Skin epidermis (tissue), 12 donors: Measurements from ENCODE around the gene SGCA.

ENCODE experiments used
- H3K27ac ChIP-seq, 21 experiments: fragments of 200-600 bp; sonication (generic) in 11 of 21; one replicate each; pipeline ENCODE4 v1.5.0; 2020; ENCODE audit warnings: mild to moderate bottlenecking in 3 of 21, inconsistent platforms in 2 of 21, moderate library complexity in 2 of 21
- H3K4me3 ChIP-seq, 7 experiments: fragments of 200-600 bp; sonication (generic) in 2 of 7; one replicate each; pipeline ENCODE4 v1.5.0; 2020; ENCODE audit warnings: inconsistent platforms in 2 of 7, mild to moderate bottlenecking in 2 of 7, moderate library complexity in 1 of 7

Gene SGCA

DNA sequence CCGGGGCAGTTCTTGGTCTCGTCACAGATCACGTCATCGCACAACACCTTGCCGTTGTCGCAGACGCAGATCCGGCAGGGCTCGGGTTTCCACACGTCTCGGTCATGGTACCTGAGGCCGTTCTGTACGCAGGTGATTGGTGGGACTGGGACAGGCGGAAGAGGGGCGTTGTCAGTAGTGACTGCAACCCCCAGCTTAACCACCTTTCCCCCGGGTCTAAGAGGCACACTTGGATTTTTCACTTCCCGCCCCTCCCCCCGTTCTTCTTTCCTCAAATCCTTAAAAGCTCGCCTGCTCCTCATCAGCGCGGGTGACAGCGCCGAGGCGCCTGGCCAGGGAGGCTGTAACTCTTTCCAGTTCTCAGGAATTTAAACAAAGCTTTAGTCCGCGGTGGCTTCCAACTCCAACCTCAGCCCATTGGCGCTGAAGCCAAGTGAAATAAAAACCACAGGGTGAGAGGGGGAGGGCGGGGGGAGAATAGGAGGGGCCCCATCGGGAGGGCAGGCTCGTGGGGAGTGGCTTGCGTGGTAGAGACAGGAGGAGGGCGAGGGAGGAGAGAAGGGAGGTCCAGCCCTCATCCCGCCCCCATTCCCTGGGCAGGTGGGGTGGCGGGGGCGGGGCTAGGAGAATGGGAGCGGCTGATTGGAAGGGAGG lies 34.1 kb downstream of the SGCA start:
- peak overlapping the region; percentile 29 to 51 (median 44) for H3K4me3 ChIP-seq
- H3K27ac ChIP-seq: peak overlapping the region in 20 of 21 experiments; percentile 35 to 97 (median 80)

DNA sequence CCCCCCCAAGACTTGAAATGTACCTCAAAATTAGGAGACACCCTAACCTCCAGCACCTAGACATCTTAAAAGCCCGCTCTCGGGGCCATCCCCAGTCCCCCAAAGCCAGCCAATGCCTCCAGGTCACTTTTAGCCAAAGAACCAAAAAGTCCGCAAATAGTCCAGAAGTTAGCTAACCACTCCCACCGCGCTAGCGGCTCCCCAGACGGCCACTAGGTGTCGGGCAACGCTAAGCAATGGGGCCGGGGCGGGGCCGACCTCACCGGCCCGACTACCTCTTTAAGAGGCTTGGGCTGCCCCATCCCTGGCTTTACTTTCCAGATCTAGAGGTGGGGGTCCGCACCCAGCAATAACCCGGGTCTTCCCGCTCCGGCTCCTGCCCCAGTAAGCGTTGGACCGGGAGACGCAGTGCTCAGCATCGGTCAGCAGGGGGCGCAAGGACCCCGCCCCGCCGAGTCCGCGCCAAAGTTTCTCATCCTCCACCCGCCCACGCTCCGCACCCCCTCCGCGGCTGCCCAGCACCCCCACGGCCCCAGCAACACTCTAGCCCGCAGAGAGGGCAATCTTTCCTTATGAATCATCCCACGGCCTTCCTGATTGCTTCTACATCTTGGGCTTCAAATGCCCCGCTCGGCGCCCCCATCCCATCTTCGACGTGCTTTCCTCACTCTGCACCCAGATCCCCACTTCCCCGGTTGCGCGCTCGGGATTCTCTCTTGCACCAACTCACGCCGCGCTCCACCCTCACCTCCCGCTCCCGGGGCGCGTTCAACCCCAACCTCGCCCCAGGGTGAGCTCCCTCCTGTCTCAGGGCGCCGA lies 34.9 kb downstream of the SGCA start:
- Histone ChIP-seq H3K27ac (peak overlapping the region in 20 of 21 experiments; percentile 35 to 97 (median 80)), H3K4me3 (peak overlapping the region; percentile 29 to 51 (median 44))

DNA sequence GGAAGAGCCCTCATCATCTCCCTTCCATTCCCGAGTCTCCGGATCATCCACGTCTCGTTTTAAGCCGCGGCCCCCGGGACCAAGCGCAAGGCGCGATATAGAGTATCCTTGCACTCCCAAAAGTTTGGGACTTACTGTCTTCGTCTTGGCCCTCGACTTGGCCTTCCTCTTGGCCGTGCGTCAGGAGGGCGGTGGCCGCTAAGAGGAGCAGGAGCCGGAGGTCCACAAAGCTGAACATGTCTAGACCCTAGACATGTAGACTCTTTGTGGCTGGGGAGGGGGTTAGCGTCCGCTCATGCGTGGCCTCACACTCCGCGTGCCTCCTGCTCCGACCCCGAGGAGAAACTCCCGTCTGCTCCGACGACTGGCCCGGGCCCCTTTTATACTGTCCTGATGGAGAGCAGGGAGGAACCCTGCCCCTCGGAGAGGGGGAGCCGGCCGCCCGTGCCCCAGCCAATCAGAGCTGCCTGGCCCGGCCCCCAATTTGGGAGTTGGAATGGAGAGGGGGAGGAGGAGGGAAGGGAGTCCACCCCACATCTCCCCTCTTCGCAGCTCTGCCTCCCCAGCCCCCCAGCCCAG lies 35.6 kb downstream of the SGCA start, which contains the start of gene COL1A1:
TSS of gene COL1A1 (minus strand) at position 356 of the 579 bp plus-strand sequence. CDS start at position 238, 118 bp downstream.
- peak within 1 kb of the TSS in 20 of 21 experiments; percentile 35 to 97 (median 82) for H3K27ac ChIP-seq
- peak within 1 kb of the TSS; percentile 29 to 51 (median 44) for H3K4me3 ChIP-seq

DNA sequence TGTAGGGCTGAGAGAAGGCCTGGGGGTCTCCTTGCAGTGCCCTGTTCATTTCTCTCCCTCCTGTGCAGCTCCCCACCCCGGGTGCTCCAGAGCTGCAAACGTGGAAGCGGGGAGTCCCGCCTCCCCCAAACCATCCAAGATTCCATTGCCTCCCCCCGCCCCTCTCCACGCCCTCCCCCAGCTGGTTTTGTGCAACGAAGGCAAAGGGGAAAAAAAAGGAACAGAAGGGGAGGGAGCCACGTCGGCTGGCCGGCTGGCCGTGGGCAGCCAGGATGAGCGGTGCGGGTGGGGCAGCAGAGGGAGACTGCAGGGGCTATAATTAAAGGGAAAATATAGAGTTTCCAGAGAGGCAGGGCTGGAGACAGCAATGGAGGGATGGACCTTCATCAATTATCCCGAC lies 37.3 kb downstream of the SGCA start:
- Histone ChIP-seq H3K27ac (peak overlapping the region in 19 of 21 experiments; percentile 34 to 97 (median 76)), H3K4me3 (peak overlapping the region in 4 of 7 experiments; percentile 3 to 51 (median 26))

DNA sequence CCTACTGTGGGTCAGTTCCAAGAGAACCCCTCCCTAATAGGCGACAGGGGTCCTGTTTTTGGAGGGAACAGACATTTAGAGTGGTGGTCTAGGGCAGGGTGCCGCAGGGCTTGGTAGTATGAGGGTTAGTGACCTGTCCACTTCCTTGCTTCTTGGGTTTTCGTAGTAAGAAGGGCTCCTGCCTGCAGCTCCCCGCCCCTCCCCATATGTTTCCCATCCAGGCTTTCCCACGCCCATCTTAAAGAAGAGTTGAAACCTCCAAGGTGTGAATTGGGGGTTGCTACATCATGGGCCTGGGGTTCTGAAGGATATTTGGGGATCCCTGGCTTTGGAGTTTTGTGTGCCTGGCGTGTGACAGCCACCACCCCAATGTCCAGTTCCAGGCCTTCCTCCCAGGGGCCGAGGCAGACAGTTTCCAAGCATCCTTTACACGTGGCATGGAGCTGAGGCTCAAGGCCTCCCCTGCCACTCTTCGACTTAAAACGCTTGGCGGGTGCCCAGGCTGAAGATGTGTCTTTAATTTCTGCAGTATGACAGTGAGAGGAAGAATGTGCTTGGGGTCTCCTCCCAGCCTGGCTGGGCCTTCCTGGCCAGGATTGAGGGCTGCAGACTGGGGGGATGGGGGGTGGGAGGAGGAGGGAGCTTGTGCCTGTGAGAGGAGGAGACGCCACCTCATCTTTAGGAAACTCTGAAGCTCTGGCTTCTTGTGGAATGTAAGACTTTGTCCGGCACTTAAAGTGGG lies 38.0 kb downstream of the SGCA start:
- peak overlapping the region in 1 of 7 experiments; percentile 48 for H3K4me3 ChIP-seq
- H3K27ac ChIP-seq: peak overlapping the region in 20 of 21 experiments; percentile 34 to 97 (median 74)

DNA sequence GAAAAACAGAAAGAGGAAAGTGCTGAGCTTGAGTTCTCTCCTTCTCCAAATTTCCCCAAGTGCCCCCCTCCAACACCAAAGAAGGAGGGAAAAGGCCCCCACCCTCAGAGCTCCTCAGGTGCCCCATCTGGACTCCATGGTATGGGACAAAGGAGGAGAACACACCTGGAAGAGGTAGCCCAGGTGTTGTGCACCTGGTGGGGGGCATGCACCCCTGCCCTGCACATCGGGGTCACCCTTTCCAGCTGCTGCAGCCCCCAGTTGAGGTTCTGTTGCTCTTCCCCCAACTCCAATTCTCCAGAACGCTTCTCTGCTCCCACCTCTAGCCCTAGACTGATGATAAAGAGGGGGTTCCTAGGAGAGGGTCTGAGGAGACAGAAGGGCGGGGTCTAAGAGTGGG lies 38.6 kb downstream of the SGCA start:
- Histone ChIP-seq H3K4me3 (no peak overlapping the region), H3K27ac (peak overlapping the region in 19 of 21 experiments; percentile 14 to 95 (median 67))

DNA sequence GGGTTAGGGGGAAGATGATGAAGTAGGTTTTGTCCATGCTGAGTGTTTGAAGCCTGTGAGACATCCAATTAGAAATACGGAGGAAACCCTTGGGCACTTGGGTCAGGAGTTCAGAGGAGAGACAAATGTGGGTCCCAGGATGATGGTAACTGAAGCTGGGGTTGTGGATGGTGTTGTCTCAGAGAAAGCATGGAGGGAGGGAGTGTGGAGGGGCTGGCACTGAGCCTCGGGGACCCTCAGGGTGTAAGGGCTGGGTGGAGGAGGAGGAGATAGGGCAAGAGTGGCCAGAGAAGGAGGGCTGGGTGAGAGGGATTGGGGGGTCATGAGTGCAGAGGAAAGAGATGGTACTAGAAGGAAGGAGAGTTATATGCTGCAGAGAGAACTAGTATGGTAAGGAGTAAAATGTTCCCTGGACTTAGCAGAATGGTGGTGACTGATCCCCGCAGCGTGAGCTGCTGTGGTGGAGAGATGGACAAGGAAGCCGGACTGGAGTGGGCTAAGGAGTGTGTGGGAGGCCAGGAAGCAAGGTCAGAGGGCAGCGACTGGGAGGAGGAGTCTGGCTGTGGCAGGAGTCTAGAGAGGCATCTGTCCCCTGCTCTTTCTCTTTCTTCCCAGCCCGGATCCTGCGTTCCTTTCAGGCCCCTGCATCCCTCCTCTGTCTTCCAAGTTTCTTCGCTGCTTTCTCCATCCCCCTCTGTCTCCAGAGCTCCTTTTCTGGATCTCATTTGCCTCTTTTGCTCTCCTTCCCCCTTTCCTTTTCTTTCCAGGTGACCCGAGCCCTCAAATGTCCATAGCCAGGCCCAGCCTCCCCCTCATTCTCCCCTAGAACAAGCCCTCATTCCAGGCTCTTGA lies 39.5 kb downstream of the SGCA start:
- Histone ChIP-seq H3K4me3 (no peak overlapping the region), H3K27ac (peak overlapping the region in 20 of 21 experiments; percentile 14 to 95 (median 72))

DNA sequence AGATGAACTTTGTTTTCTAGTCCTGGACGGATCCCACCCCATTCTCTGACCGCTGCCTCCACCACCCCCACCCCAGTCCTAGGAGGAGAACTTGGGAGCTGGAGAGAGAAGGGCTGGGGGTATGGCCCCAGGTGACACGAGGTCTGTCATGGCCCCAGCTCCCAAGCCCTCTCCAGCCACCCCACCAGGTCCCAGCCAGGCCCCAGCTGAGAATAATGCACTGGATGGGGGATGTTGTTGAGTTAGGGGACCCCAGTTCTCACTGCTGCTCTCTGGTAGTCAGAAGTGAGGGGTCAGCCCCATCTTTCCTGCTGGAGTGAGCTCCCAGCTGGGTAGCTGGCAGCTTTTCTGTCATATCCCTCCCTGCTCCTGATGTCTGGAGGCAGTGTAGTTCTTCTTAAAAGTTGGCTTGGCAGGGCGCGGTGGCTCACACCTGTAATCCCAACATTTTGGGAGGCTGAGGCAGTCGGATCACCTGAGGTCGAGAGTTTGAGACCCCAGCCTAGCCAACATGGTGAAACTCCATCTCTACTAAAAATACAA lies 40.2 kb downstream of the SGCA start:
- peak overlapping the region in 19 of 21 experiments; percentile 27 to 95 (median 73) for H3K27ac ChIP-seq

DNA sequence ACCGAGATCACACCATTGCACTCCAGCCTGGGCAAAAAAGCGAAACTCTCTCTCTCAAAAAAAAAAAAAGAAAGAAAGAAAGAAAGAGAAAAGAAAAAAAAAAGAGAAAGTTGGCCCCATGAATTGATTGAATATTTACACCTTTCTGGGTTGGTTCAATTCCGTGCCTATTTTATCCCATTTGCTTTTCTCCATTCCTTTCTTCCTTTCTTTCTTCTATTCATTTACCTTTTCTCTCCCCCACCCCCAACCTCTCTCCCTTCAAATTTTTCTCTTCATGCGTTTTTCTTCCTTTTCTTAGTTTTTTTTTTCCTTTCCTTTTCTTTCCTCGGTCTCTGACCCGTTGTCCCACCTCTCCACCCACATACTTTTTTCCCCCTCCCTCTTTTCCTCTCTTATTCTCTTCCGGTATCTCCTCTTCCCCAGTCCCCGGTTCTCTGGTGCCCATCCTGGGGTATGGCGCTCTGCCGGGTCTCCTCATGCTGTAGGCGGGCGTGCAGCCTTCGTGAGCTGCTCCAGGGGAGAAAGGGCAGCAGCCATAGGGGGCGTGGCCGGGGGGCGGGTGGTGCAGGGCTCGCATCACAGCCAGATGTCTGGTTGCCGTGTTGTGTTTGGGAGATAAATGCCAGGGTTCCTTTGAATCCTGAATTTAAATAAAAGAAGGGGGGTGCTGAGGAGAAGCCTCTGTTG lies 40.9 kb downstream of the SGCA start:
- Histone ChIP-seq H3K27ac (peak overlapping the region in 16 of 21 experiments; percentile 33 to 95 (median 73)), H3K4me3 (peak overlapping the region in 1 of 7 experiments; percentile 4)

More for the DNA sequence above, 40.2 kb downstream of the SGCA start:
- no peak overlapping the region for H3K4me3 ChIP-seq

DNA sequence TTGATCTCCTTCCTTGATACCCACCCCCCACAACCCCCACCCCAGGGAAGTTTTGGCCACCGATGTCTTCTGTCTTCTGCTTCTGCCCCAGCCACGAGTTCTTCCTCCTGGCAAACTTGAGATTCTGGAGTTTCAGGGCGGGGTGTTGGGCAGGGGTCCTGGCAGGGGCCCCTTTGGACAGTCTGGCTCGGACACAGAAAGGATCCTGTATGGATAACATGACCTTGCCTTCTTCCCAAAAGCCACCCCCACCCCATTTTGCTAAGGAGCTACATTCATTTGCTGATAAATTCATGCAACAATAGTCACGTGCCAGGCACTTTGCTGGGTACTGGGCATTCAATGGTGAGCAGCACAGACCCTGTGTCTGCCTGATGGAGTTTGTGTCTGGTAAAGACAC lies 41.5 kb downstream of the SGCA start:
- H3K27ac ChIP-seq: peak overlapping the region in 16 of 21 experiments; percentile 1 to 95 (median 72)

DNA sequence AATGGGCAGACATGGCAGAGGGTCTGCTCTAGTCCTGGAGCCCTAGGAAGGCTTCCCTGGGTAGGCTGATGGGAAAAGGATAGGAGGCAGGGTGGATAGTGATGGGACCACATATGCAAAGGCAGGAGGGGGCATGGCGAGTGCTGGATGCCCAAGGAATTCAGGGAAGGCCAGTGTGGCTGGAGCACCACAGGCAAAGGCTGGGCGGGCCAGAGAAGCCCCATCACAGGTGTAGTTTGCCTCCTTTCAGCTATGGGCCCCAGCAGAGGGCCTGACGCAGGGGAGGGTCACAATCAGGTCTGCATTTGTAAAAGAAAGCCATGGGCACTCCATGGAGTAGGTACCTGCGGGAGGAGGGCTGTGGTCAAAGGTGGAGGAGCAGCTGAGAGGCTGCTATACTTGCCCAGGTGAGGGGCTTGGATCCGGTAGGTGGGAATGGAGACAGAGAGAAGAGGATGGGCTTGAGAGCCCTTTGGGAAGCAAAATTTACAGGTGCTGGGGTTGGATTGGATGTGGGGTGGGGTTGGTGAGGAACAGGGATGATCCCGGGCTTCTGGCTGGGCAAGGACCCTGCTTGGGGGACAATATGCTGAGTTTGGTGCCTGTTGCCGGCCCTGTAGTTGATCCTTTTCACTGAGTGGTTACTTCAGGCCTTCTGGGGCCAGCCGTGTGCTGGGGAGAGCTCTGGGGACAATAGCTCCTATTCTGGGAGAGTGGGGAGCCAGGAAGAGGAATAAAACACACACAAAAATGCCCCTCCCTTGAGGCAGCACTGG lies 42.2 kb downstream of the SGCA start:
- no peak overlapping the region for H3K4me3 ChIP-seq
- peak overlapping the region in 17 of 21 experiments; percentile 10 to 95 (median 78) for H3K27ac ChIP-seq

More for the DNA sequence above, 41.5 kb downstream of the SGCA start:
- no peak overlapping the region for H3K4me3 ChIP-seq

DNA sequence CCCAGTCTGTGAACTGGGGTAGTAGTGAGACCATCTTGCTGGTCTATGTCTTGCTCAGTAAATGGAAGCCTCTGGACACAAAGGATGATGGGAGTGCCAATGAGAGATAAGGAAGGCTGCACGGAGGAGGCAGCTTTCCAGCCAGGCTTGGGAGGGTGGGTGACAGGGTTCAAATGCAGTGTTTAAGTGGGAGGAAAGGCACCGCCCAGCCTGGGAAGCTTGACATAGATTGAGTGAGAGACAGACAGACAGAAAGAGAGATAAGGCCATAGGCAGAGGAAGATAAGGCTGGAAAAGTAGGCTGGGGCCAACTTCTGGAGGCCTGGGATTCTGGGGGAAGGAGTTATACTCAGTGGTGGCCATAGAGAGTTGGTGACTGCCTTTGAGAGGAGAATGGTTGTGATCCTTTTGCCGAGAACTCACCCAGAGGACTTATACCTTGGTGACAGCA lies 42.8 kb downstream of the SGCA start:
- H3K4me3 ChIP-seq: no peak overlapping the region
- peak overlapping the region in 20 of 21 experiments; percentile 15 to 95 (median 77) for H3K27ac ChIP-seq

DNA sequence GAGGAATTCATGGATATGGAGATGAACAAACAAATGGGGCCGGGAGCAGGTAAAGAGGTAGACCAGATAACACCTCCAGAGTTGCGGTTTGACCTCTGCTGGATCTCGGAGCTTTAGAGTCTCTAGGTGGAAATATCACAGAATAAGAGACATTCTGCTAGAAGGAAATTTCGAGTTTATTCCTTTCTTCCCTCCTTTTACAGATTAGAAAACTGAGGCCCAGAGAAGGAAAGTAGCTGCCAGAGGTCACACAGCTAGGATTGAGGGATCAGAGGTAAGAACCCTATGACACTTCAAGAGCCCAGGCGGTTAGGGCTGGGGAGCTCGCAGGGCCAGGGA lies 43.3 kb downstream of the SGCA start:
- Histone ChIP-seq H3K4me3 (no peak overlapping the region), H3K27ac (peak overlapping the region in 20 of 21 experiments; percentile 7 to 95 (median 77))

DNA sequence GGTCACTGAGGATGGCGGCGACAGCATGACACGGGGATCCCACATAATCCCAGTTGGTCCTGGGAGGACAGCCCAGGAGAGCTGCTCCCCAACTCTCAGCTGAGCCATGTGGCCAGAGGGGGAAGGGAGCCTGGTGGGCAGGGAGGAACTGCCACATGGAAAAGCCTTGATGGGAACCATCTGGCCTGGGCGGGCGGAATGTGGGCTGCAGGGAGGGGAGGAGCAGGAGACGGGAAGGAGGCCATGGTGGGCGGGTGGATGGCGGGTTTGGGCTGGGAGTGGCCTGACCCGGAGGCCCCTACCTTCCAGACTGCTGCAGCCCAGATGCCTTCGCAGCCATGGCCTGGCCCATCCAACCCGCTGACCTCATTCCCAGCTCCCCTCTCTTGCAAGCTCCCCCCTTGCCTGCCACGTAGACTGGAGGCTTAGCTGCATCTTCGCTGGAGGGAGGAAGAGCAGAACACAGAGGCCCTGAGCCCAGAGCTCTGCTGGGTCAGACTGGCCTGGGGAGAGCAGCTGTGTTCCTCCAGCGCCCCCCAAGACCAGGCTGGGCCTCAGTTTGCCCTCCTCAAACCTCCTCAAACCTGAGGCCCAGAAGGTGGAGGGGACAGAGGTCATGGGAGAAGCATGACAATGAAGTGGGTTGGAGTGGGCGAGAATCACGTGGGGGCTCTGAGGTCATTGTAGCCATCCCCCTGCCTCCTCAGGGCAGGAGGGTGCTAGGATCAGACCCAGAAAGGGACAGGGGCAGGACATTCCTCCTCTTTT lies 43.9 kb downstream of the SGCA start:
- H3K27ac ChIP-seq: peak overlapping the region in 20 of 21 experiments; percentile 68 to 95 (median 83)
- H3K4me3 ChIP-seq: no peak overlapping the region

DNA sequence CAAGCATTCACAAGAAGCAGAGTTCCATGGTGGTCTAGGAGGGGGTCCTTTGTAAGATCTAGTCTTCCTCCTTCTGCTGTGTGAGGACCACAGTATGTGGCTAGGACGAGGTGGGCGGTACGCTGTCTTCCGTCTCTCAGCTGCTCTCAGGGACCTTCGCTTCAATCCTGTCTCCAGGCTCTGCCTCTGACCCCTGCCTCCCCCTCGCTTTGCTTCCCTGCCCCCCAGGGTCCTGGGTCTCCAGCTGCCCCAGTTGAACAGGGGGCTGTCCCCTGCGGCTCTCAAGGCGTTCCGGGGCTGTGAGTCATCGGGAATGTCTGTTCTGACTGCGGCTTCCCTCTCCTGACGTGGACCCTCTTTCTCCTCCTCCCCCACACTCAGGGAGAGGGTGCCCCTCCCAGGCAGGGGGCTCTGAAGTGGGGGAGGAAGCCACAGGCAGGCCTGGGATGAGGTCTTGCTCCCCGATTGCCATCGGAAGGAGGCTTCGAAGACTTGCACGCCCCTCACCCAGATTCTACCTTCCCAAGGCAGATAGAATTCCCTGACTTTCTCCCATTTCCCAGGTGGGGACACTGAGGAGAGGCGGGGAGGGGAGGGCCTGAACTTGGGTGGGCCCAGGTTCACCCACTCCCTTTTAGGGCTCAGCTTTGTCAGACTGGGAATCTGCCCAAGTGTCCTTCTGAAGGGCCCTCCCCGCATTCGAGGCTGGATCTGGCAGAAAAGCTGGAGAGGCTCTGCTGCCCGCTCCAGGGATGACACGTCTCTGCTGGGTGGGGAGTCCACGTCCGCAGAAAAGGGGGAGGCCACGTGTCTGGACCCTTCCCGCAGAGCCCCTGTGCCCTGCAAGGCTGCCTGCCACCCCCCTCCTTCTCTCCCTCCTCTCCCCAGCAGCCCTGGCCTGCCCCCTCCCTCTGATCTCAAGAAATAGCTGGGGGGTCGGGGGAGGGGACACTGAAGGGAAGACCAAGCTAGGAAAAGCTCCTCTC lies 44.7 kb downstream of the SGCA start:
- Histone ChIP-seq H3K27ac (peak overlapping the region in 20 of 21 experiments; percentile 68 to 95 (median 83)), H3K4me3 (no peak overlapping the region)
